H4 (cell line): Measurements from ENCODE around the gene A4GALT. TPM values are rescaled to one million over a fixed set of nuclear protein-coding genes. Genes with fewer than 3 reads are reported as not detected.
A peak's percentile ranks its signal among the peaks of the same experiment; 100 is the strongest.
"Not testable (repeated sequence)": the region's sequence is repeated elsewhere in the genome, so short reads cannot be mapped to it uniquely, and the experiment has no call there.

Source experiments
- DNase-seq: peaks from one replicate; pipeline ENCODE4 v3.0.0-alpha.2; 2015; ENCODE audit warnings: low spot score
- total RNA-seq: library from RNA; depleted of rRNA; stranded (reverse); fragments of >200 nt; shearing (Covaris generic); gene quantifications from 2 replicates; pipeline ENCODE4 v1.2.3, GENCODE V29; 2014; rRNA removed

A4GALT gene
- 0.48 and 2.2 TPM in 2 replicates for total RNA-seq

GRCh38 chr22:42720263-42721044 lies at the start of gene A4GALT:
TSS of gene A4GALT (minus strand) at chr22:42720870. CDS start at chr22:42693951, 26,919 bp downstream.
- no peak for DNase-seq

GRCh38 chr22:42770448-42770726 lies 49.7 kb upstream of the A4GALT start:
- no peak for DNase-seq

GRCh38 chr22:42769574-42770447 lies 49.1 kb upstream of the A4GALT start:
- DNase-seq, result peak; percentile 77

GRCh38 chr22:42769238-42769573 lies 48.5 kb upstream of the A4GALT start:
- no peak for DNase-seq

- no peak for DNase-seq
These were observed 47.8 kb upstream of the A4GALT start for GRCh38 chr22:42768385-42769035.

- no peak for DNase-seq
These were observed 46.2 kb upstream of the A4GALT start for GRCh38 chr22:42766860-42767259.

GRCh38 chr22:42764895-42765363 lies 44.3 kb upstream of the A4GALT start:
- DNase-seq, result no peak

- DNase-seq, result no peak
These were observed 43.4 kb upstream of the A4GALT start for GRCh38 chr22:42763965-42764480.

- DNase-seq, result no peak
These were observed 40.3 kb upstream of the A4GALT start for GRCh38 chr22:42760806-42761565.

GRCh38 chr22:42758931-42759629 lies 38.4 kb upstream of the A4GALT start:
- no peak for DNase-seq

- peak; percentile 60 for DNase-seq
These were observed 34.9 kb upstream of the A4GALT start for GRCh38 chr22:42755553-42755952.

GRCh38 chr22:42755121-42755520 lies 34.5 kb upstream of the A4GALT start:
- DNase-seq, result not testable (repeated sequence)

GRCh38 chr22:42754658-42755057 lies 34.0 kb upstream of the A4GALT start:
- peak; percentile 76 for DNase-seq

GRCh38 chr22:42752912-42753311 lies 32.2 kb upstream of the A4GALT start:
- no peak for DNase-seq

GRCh38 chr22:42752230-42752746 lies 31.6 kb upstream of the A4GALT start:
- DNase-seq, result no peak

GRCh38 chr22:42750421-42750820 lies 29.8 kb upstream of the A4GALT start:
- DNase-seq, result not testable (repeated sequence)

- peak; percentile 73 for DNase-seq
These were observed 27.2 kb upstream of the A4GALT start for GRCh38 chr22:42747701-42748513.

GRCh38 chr22:42745118-42745517 lies 24.4 kb upstream of the A4GALT start:
- DNase-seq, result peak; percentile 57

GRCh38 chr22:42743501-42743991 lies 22.9 kb upstream of the A4GALT start:
- peak; percentile 64 for DNase-seq
